HG03442 (cell line): ENCODE results near the gene RBBP8NL.

Experiments
- ATAC-seq: cut with Tn5 transposase; IDR thresholded peaks from one replicate; pipeline ENCODE4 v1.9.1; 2021; ENCODE audit warnings: mild to moderate bottlenecking, moderate library complexity; ENCODE audit not compliant: unreplicated experiment

The RBBP8NL gene, protein sequence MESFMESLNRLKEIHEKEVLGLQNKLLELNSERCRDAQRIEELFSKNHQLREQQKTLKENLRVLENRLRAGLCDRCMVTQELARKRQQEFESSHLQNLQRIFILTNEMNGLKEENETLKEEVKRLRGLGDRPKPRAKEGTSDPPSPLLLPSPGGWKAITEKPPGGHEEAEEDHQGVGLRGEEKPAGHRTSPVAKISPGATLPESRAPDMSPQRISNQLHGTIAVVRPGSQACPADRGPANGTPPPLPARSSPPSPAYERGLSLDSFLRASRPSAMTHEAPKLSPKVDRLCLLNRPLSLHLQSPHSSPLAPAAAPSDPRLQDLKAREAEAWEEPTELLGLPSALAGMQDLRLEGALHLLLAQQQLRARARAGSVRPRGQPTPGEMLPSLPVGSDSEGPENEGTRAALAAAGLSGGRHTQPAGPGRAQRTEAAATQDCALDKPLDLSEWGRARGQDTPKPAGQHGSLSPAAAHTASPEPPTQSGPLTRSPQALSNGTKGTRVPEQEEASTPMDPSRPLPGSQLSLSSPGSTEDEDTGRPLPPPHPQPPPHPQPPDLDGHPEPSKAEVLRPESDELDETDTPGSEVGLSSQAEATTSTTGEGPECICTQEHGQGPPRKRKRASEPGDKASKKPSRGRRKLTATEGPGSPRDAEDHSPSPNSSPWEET

DNA sequence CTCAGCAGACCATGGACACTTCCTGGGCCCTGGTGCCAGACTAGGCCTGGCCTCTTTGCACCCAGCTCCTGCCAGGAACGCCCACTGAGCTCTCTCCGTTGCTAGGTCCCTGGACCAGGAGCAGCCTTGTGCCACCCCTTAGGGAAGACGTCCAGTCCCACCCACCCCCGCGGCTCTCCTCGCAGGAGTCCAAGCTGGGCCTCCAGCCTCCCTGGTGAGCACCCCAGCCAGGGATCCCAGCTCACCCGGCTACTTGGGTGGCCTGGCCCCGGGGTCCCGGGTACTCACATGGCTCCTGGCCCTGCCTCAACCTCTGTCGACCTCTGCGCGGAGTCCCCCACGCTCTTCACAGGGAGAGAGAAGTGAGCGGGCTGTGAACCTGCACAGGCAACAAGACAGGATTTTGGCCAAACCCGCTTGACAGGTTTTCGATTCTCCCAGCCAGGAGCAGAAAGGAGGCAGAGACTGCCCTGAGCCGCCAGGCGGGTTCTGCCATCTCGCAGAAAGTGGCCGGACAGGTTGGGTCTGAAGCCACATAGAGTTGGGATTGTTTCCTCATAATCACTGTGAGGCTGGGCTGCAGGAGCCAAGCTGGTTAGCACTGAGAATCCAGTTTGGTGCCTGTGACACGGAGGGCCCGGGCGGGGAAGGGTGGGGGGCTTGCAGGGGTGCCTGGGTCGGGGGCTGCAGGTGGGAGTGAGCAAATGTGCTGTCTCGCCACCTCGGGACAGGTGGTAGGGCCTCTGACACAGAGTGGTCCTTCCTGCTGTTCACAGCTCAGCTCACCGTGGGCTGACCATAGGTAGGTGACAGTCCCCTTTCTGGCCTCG, at the start of gene RBBP8NL:
Gene RBBP8NL, minus strand, starts transcription at position 368 of the 830 bp plus-strand sequence. CDS start 7,892 bp downstream, outside the sequence.
- no peak for ATAC-seq

DNA sequence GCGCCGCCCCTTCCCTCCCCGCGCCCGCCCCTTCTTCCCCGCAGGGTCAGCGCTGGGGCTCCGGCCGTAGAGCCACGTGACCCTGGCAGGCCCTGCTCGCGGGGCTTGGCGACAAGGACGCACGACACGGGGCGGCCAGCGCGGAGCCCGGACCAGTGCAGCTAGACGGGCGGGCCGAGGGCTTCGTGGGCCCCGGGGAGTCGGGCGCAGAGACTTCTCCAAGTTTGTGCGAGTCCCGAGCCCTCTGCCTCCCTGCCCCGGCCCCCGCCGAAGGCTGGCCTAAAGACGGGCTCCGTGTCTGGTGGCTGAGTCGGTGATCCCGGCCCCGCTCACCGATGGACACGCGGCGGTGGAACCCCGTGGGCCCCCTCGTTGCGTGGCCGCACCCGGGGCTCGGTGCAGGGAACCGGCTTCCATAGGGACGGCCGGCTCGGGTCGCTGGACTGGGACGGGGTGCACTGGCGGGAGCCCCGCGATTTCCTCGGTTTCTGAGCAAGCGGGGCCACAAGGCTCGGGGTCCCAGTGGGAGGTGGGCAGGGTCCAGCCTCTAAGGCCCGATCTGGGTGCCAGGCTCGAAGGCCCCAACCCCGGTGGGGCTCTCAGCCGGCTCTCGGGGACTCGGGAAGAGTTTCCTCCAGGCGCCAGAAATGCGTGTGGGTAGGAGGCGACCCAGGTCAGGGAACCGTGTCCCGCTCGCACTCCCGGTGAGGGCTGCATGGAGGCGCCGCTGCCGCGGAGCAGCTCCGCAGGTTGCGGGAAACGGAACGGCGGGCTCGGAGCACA, 48.9 kb upstream of the RBBP8NL start:
- ATAC-seq, result no peak

DNA sequence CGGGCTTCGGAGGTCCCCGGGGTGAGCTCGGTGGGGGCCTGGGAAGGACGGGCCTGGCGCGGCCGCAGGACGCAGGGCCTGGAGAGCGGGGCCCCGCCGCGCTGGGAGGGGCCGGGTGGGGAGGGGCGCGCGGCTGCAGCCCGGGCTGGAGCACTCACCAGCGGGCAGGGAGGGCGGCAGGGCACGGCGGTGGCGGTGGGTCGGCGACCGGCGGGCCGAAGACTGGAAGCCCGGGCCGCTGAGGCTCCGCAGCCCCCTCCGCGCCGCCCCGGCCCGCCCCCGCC, 48.4 kb upstream of the RBBP8NL start, which contains the start of gene GATA5:
Gene GATA5, minus strand, starts transcription at position 224 of the 284 bp plus-strand sequence. CDS start 474 bp downstream, outside the sequence.
- ATAC-seq, result no peak

DNA sequence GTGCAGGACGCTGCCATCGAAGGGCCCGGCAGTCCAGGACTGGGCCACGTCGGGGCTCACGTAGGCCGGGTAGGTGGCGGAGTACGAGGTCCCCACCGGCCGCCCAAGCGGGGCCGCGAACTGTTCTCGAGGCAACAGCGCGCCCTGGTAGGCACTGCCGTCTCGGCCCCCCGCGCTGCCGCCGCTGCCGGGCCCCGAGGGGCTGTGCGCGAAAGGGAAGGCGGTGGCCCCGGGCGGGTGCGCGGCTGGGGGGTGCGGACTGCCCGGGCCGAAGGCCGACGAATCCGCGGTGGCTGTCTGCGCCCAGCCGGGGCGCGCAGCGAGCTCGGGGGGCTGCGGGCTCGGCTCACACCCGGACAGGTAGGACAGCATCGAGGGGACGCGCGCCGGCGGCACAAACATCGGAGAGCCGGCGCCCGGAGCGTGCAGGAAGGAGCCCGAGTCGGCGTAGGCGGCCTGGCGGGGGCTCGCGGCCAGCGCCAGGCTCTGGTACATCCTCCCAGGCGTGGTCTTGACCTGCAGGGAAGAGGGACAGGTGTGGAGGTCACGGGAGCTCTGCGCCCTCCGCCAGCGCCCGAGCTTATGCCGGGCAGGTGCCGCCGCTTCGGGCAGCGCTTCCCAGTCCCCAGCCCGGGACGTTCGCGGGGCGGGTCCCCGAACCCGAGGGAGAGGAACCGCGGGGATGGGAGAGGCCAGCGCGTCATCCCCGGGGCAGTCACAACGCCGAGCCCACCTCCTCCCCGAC, 47.9 kb upstream of the RBBP8NL start:
- no peak for ATAC-seq

DNA sequence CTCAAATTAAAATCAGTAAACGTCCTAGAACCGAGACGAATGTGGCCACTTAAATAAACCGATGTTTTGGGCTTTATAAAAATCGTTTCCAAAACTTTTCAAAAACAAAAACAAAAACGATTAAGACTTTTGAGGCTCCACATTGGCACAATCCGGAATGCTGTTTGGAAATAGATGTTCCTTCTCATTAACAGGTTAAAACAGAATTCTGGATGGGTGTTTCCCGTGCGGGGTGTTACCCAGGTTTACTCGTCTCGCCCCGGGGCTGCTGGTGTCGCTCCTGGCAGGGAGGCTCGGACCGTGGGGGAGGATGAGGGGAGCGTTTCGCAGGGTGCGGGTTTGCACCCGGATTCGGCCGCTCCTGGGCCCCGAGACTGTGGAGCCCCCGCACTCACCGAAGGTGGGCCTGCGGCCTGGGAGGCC, 47.3 kb upstream of the RBBP8NL start:
- no peak for ATAC-seq

DNA sequence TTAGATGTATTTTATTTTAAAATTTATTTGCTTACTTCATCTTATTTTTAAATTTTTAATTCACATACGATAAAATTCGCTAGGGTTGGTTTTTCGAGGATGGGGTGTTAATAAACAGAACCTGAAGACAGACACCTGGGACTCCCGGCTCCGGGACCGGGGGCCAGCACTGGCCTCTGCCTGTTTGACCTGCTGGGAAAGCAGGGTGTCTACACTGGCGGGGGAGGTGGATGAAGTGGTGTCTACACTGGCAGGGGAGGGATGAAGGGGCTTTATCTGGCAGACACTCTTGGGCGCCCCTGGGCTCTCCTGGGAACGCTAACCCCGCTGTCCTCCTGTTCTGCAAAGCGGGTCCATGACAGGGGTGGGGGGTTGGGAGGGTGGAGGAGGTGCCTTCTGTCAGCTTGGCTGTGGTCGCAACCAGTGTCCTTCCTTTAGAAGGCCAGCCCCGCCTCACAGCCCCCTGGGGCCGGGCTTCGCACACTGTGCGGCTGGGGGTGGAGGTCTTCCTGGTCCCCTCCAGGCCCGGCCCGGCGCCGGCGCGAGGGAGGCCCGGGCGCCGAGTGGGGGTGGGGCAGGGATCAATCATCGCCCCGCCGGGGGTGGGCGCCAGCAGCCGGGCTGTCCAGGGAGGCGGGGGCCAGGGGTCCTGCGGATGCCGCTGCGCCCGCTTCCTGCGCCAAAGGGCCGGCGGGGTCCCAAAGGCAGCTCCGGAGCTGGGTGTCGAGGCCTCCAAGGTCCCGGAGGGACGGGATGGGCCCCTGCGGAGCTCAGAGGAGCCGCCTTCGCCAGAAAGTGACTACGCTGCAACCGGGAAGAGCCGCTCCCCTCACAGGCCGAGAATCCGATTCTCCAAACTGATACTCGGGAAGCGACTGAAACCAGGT, 46.6 kb upstream of the RBBP8NL start:
- ATAC-seq, result no peak

DNA sequence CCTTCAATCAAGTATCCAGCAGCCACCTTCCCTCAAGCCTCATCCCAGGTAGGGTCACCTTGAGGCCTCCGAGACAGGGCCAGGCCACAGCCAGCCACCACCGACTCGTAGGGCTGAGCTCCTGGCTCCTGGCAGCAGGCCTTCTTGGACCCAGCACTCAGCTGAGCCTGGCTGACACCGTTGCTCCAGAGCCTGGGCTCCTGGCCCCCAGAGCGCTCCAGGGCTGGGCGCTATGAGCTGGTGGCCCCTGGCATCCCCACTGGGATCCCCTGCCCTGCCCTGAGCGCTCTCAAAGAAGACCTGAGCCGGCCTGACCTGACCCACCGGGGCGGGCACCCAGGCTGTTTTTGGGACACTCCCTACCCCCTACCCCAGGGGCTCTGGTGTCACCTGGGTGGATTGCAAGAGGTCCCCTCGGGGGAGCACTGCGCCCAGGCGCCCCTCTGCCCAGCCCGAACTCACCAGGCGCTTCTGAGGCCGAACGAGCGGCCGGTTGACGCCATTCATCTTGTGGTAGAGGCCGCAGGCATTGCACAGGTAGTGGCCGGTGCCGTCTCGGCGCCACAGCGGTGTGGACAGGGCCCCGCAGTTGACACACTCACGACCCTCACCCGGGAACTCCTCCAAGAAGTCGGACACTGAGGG, 45.7 kb upstream of the RBBP8NL start:
- no peak for ATAC-seq

DNA sequence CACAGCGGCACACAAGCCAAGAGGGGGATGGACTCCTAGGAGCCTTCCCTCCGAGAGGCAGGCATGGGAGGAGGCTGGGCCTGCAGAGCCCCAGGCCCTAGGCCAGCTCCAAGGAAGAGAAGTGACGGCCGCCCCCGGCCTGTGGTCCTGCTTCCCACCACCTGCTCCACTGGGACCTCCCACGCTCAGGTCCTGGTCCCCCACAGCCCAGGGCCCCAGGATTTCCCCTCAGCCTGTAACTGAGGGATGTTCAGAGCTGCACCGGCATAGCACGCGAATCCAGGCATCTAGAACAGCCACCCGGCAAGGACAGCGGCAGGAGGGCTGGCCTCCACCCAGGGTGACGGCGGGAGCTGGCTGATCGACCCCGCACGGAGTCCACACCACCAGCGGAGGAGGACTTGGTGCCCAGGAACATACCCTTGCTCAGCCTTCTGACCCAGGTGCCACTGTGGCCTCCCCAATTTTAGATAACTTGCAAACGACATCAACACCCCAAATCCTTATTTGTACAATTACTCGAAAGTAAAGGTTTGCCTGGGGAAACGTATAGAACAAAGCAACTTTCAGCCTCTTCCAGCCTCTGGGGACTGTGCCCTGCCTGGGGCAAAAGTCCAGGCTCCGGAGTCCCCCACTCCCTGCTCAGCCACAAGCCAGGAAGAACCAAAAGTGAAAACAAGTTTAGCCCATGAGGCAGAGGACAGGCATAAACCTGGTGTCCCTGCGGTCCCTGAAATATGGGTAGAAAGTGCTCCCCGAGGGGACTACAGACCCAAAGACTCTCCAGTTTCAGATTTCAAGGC, 45.0 kb upstream of the RBBP8NL start:
- no peak for ATAC-seq

DNA sequence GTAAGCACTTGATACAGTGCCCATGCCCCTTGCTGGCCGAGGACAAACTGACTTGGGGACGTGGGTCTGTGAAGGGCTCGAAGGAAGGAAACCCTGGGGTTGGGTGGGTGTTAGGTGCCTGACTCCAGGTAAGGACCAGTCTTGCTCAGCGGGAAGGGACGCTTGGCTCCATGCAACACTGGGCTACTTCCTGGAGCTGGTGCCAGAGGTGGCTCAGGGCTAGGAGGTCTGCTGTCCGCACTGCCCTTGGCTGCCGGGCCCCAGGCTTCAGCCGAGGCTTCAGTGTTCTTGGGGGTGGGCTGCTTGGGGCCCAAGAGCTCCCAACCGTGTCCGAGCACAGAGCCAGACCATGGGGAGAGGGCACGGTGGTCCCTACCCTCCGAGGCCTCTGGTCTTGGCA, 43.1 kb upstream of the RBBP8NL start:
- no peak for ATAC-seq

DNA sequence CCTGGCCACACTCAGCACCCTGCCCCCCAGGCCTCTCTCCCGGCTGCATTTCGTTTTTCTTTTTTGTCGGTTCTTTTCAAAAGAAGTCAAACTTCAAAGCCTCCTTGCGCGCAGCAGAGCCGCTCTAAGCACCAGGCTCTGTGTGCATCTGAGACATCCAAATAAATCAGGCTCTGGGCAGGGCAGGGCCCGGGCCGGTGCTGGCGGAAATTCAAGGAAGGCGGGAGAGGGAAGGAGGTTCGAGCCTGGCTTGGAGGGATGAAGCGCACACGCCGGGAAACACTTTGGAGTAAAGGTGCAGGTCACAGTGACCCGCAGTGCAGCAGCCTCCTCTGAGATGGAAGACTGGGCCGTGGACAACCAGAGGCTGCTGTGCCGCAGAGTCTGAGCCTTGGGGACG, 42.7 kb upstream of the RBBP8NL start:
- ATAC-seq, result no peak

DNA sequence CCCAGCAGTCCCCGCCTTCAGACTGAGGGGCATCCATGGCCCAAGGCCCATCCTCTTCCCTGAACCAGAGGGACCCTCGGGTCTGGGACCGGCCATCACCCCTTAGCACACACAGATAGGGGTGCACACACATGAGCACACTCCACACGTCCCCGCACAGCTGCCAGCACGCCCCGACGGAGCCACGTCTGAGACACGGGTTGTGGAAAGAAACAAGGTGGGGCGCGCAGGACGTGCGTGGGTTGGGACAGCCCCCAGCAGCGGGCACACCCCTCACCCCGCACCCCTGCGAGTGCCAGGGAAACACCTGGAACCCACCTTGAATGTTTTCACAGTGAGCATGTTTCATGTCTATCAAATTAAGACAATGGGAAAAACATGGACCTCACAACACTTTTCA, 42.0 kb upstream of the RBBP8NL start:
- ATAC-seq, result no peak

DNA sequence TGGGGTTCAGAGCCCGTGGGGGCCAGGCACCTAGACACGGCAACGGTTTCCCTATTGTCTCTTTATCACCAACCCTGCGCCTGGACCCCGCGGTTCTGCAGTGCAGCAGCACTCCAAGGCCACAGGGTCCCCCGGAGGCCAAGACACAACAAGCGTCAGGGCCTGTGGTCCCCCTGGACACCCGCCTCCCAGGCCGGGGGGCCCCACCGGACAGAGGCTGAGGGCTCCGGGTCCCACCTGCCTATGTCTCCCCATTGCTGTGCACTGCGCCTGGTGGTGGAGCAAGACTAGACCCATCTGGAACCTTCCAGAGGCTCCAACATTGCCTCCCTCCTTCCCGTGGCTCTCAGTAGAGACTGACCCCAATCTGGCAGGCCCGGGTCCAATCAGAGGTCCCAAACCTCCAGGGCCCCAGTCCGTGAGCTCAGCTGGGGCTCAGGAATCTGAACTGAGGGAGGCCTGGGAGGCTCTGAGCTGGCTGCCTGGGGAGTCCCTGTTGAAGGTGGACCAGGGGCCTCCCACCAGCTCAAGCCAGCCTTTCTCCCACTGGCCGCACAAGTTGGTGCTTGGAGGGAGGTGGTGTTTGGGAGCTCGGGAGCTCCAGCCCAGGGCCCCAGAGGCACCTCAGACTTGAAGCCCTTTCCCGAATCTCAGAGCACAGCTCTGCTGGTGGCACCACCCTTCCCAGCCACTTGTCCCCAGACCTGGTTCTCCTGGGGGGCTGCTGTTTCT, 39.6 kb upstream of the RBBP8NL start:
- no peak for ATAC-seq

DNA sequence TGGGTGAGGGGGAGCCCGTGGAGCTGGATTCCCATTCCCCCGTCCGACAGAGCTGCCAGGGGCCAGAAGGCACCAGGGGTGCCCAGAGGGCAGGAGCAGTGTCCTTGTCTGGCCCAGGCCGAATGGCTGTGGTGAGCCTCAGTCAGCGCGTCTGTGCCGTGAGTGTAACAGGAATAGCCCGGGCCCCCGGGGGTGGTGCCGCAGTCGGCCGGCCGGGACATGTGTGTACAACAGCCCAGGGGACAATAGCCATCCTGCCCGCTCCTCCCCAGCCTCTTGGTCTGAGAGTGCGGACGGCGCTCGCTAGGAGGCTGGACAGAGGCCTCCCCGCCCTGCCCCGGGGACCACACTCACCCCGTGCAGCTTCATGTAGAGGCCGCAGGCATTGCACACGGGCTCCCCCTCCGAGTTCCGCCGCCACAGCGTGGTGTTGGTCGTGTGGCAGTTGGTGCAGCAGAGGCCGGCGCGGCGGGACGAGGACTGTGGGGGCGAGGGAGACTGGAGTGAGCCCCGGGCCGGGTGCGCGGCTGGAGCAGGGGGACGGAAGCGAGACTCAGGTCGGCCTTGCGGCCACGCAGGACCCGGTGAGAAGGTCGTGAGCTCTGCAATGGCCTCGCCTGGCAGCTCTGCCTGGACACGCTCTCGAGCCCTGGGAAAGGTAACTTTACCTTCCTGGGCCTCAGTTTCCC, 38.9 kb upstream of the RBBP8NL start:
- no peak for ATAC-seq

DNA sequence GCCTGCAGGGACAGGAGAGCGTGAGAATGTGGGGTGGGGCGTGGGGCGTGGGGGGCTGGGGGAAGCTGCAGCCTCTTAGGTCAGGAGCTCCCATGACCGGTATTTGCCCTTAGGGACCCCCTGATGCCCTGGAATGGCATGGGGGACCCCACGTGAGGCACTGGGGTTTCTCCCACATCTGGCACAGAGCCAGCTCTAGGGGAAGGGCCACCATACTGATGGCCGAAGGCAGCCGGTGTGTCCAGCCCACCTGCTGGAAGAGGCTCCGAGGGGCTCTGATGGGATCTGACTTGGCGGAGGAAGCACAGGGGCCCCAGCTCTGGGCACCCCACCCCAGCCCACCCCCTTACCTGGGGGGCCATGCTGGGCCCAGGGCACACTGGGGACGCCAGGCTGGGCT, 37.7 kb upstream of the RBBP8NL start:
- ATAC-seq, result no peak

DNA sequence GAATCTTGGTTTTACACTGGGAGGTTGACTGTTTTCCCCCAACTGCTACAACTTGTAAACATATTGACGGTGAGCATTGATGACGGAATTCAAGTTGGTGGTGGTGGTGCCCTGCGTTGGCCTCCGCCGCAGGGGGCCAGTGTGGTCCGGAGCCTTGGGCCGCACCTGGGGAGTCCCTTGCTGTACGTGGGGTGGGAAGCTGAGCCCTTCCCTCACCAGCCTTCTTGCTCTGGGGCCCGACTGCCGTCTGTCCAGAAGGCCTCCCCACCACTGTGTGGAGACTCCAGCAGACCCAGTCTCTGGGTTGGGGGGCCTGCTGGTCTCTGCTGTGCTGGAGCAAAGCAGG, 37.1 kb upstream of the RBBP8NL start:
- ATAC-seq, result no peak

DNA sequence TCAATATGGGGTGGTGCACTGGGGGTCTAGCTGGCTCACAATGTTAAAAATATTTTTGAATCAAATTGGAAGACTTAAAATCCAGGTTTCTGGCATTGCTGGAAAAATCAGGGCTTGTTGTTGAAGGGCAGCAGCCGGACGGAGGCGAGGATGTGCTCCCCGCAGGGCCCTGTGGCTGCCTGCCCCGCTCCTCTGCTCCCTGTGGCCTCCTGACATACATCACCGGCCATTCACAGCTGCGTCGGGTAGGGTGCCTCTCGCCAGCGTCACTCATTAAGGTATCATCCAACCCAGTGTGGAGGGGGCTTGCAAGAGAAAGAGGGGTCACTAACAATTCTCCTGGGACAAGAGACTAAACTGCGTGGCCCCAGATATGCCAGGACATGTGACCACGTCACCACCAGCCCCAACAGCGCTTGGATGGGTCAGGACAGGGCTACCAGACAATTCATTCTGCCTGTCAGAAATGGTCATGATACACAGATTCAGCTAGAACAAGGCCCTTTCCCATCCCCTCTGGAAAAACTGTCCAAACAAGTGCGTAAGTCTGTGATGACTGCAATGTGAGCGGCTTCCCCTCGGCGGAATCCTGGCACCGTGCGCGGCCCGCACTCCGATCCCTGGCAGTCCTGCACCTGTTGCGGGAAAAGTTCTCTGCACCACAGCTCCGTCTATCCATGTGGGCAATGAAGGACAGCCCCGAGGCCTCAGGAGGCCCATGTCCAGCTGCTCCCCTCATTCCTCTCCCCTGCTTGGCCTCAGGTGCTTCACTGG, 36.5 kb upstream of the RBBP8NL start:
- ATAC-seq, result no peak
